ENCODE measurements around the gene WNT2. TPM values are rescaled to one million over a fixed set of nuclear protein-coding genes. Genes with fewer than 3 reads are reported as not detected.
A peak's percentile ranks its signal among the peaks of the same experiment; 100 is the strongest.

The WNT2 gene
- total and polyA plus RNA-seq, 2 donors = 0.48 to 8.9 TPM

GRCh38 chr7:117283779-117284178 is 39.1 kb downstream of the WNT2 start:
- no peak for DNase-seq (ENCODE audit: extremely low spot score)
- Histone ChIP-seq H3K36me3 (ENCODE audit: insufficient read depth) (no peaks in the 10 kb centered on the region), H3K27ac (ENCODE audit: low read depth) (no peak overlapping the region), H3K4me1 (ENCODE audit: insufficient read depth) (no peaks in the 10 kb centered on the region), H3K4me3 (ENCODE audit: low read depth, low read length) (no peak overlapping the region)
- 90% methylated on average over 6 of the region's 6 CpGs for WGBS

- Histone ChIP-seq H3K36me3 (ENCODE audit: insufficient read depth) (no peaks in the 10 kb centered on the region), H3K4me1 (ENCODE audit: insufficient read depth) (no peaks in the 10 kb centered on the region), H3K27ac (ENCODE audit: low read depth) (no peak overlapping the region), H3K4me3 (ENCODE audit: low read depth, low read length) (no peak overlapping the region)
- DNase-seq (ENCODE audit: extremely low spot score) = no peak
- 67% methylated on average over 3 of the region's 3 CpGs for WGBS
Observed at GRCh38 chr7:117283371-117283770, 39.5 kb downstream of the WNT2 start.

GRCh38 chr7:117282239-117282812 is 40.5 kb downstream of the WNT2 start:
- WGBS = 63% methylated on average over 1 of the region's 1 CpG

GRCh38 chr7:117281562-117281961 is 41.3 kb downstream of the WNT2 start:
- H3K36me3 ChIP-seq (ENCODE audit: insufficient read depth) = no peaks in the 10 kb centered on the region
- no peak for DNase-seq (ENCODE audit: extremely low spot score)
- no peak overlapping the region for H3K27ac ChIP-seq (ENCODE audit: low read depth)
- H3K4me3 ChIP-seq (ENCODE audit: low read depth, low read length) = no peak overlapping the region
- WGBS = 86% methylated on average over 5 of the region's 5 CpGs
- no peaks in the 10 kb centered on the region for H3K4me1 ChIP-seq (ENCODE audit: insufficient read depth)

More at GRCh38 chr7:117282239-117282812, 40.5 kb downstream of the WNT2 start:
- H3K36me3 ChIP-seq (ENCODE audit: insufficient read depth) = no peaks in the 10 kb centered on the region
- no peak overlapping the region for H3K4me3 ChIP-seq (ENCODE audit: low read depth, low read length)
- no peaks in the 10 kb centered on the region for H3K4me1 ChIP-seq (ENCODE audit: insufficient read depth)
- no peak for DNase-seq (ENCODE audit: extremely low spot score)
- no peak overlapping the region for H3K27ac ChIP-seq (ENCODE audit: low read depth)

- no peaks in the 10 kb centered on the region for H3K4me1 ChIP-seq (ENCODE audit: insufficient read depth)
- 63% methylated on average over 12 of the region's 12 CpGs for WGBS
- no peak for DNase-seq (ENCODE audit: extremely low spot score)
- no peak overlapping the region for H3K4me3 ChIP-seq (ENCODE audit: low read depth, low read length)
- no peak overlapping the region for H3K27ac ChIP-seq (ENCODE audit: low read depth)
- no peaks in the 10 kb centered on the region for H3K36me3 ChIP-seq (ENCODE audit: insufficient read depth)
Observed at GRCh38 chr7:117279931-117280557, 42.8 kb downstream of the WNT2 start.

GRCh38 chr7:117279203-117279602 is 43.7 kb downstream of the WNT2 start:
- H3K4me3 ChIP-seq (ENCODE audit: low read depth, low read length) = no peak overlapping the region
- no peaks in the 10 kb centered on the region for H3K36me3 ChIP-seq (ENCODE audit: insufficient read depth)
- H3K4me1 ChIP-seq (ENCODE audit: insufficient read depth) = no peaks in the 10 kb centered on the region
- 93% methylated on average over 2 of the region's 2 CpGs for WGBS
- no peak overlapping the region for H3K27ac ChIP-seq (ENCODE audit: low read depth)
- DNase-seq (ENCODE audit: extremely low spot score) = no peak

GRCh38 chr7:117278040-117278439 is 44.8 kb downstream of the WNT2 start:
- Histone ChIP-seq H3K4me1 (ENCODE audit: insufficient read depth) (no peaks in the 10 kb centered on the region), H3K36me3 (ENCODE audit: insufficient read depth) (no peaks in the 10 kb centered on the region), H3K4me3 (ENCODE audit: low read depth, low read length) (no peak overlapping the region), H3K27ac (ENCODE audit: low read depth) (no peak overlapping the region)
- no peak for DNase-seq (ENCODE audit: extremely low spot score)
- 95% methylated on average over 10 of the region's 10 CpGs for WGBS

- Histone ChIP-seq H3K36me3 (ENCODE audit: insufficient read depth) (no peaks in the 10 kb centered on the region), H3K4me3 (ENCODE audit: low read depth, low read length) (no peak overlapping the region), H3K4me1 (ENCODE audit: insufficient read depth) (no peaks in the 10 kb centered on the region), H3K27ac (ENCODE audit: low read depth) (no peak overlapping the region)
- no peak for DNase-seq (ENCODE audit: extremely low spot score)
- 79% methylated on average over 3 of the region's 3 CpGs for WGBS
Observed at GRCh38 chr7:117277576-117277975, 45.3 kb downstream of the WNT2 start.

- H3K27ac ChIP-seq (ENCODE audit: low read depth) = no peak overlapping the region
Observed at GRCh38 chr7:117274951-117275350, 47.9 kb downstream of the WNT2 start.

GRCh38 chr7:117273814-117274225 is 49.0 kb downstream of the WNT2 start:
- Histone ChIP-seq H3K36me3 (ENCODE audit: insufficient read depth) (no peaks in the 10 kb centered on the region), H3K27ac (ENCODE audit: low read depth) (no peak overlapping the region), H3K4me3 (ENCODE audit: low read depth, low read length) (no peak overlapping the region), H3K4me1 (ENCODE audit: insufficient read depth) (no peaks in the 10 kb centered on the region)
- WGBS = 66% methylated on average over 11 of the region's 11 CpGs
- DNase-seq (ENCODE audit: extremely low spot score) = peak; percentile 58

More at GRCh38 chr7:117274951-117275350, 47.9 kb downstream of the WNT2 start:
- Histone ChIP-seq H3K36me3 (ENCODE audit: insufficient read depth) (no peaks in the 10 kb centered on the region), H3K4me3 (ENCODE audit: low read depth, low read length) (no peak overlapping the region), H3K4me1 (ENCODE audit: insufficient read depth) (no peaks in the 10 kb centered on the region)
- DNase-seq (ENCODE audit: extremely low spot score) = no peak
- WGBS = 70% methylated on average over 4 of the region's 4 CpGs

GRCh38 chr7:117273325-117273724 is 49.5 kb downstream of the WNT2 start:
- no peak overlapping the region for H3K27ac ChIP-seq (ENCODE audit: low read depth)
- 67% methylated on average over 2 of the region's 2 CpGs for WGBS
- DNase-seq (ENCODE audit: extremely low spot score) = no peak
- no peaks in the 10 kb centered on the region for H3K36me3 ChIP-seq (ENCODE audit: insufficient read depth)
- H3K4me1 ChIP-seq (ENCODE audit: insufficient read depth) = no peaks in the 10 kb centered on the region
- no peak overlapping the region for H3K4me3 ChIP-seq (ENCODE audit: low read depth, low read length)

- 91% methylated on average over 2 of the region's 2 CpGs for WGBS
- Histone ChIP-seq H3K36me3 (ENCODE audit: insufficient read depth) (no peaks in the 10 kb centered on the region), H3K27ac (ENCODE audit: low read depth) (no peak overlapping the region), H3K4me1 (ENCODE audit: insufficient read depth) (no peaks in the 10 kb centered on the region), H3K4me3 (ENCODE audit: low read depth, low read length) (no peak overlapping the region)
- DNase-seq (ENCODE audit: extremely low spot score) = no peak
Observed at GRCh38 chr7:117272017-117272759, 50.7 kb downstream of the WNT2 start.

- Histone ChIP-seq H3K27ac (ENCODE audit: low read depth) (no peak overlapping the region), H3K36me3 (ENCODE audit: insufficient read depth) (no peaks in the 10 kb centered on the region), H3K4me3 (ENCODE audit: low read depth, low read length) (no peak overlapping the region), H3K4me1 (ENCODE audit: insufficient read depth) (no peaks in the 10 kb centered on the region)
- DNase-seq (ENCODE audit: extremely low spot score) = no peak
- 94% methylated on average over 3 of the region's 3 CpGs for WGBS
Observed at GRCh38 chr7:117271566-117271965, 51.3 kb downstream of the WNT2 start.

GRCh38 chr7:117270371-117270770 is 52.5 kb downstream of the WNT2 start:
- DNase-seq (ENCODE audit: extremely low spot score) = no peak
- Histone ChIP-seq H3K36me3 (ENCODE audit: insufficient read depth) (no peaks in the 10 kb centered on the region), H3K27ac (ENCODE audit: low read depth) (no peak overlapping the region), H3K4me3 (ENCODE audit: low read depth, low read length) (no peak overlapping the region), H3K4me1 (ENCODE audit: insufficient read depth) (no peaks in the 10 kb centered on the region)
- WGBS = 66% methylated on average over 9 of the region's 9 CpGs

Data from urinary bladder (tissue), 4 donors.